ENCODE data around the gene TTLL4.
"Not testable (repeated sequence)": the region's sequence is repeated elsewhere in the genome, so short reads cannot be mapped to it uniquely, and the experiment has no call there.

DNA sequence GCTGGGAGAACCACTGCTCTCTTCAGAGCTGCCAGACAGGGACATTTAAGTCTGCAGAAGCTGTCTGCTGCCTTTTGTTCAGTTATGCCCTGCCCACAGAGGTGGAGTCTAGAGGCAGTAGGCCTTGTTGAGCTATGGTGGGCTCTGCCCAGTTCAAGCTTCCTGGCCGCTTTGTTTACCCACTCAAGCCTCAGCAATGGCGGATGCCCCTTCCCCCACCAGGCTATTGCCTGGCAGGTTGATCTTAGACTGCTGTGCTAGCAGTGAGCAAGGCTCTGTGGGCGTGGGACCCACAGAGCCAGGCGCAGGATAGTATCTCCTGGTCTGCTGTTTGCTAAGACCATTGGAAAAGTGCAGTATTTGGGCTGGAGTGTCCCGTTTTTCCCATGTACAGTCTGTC, 62.1 kb downstream of the TTLL4 start:
- TF ChIP-seq EZH2 (IDR thresholded peaks at IDR 0.05; ENCODE audit: low read depth) = not testable (repeated sequence)
- TF ChIP-seq, protein P1, sequence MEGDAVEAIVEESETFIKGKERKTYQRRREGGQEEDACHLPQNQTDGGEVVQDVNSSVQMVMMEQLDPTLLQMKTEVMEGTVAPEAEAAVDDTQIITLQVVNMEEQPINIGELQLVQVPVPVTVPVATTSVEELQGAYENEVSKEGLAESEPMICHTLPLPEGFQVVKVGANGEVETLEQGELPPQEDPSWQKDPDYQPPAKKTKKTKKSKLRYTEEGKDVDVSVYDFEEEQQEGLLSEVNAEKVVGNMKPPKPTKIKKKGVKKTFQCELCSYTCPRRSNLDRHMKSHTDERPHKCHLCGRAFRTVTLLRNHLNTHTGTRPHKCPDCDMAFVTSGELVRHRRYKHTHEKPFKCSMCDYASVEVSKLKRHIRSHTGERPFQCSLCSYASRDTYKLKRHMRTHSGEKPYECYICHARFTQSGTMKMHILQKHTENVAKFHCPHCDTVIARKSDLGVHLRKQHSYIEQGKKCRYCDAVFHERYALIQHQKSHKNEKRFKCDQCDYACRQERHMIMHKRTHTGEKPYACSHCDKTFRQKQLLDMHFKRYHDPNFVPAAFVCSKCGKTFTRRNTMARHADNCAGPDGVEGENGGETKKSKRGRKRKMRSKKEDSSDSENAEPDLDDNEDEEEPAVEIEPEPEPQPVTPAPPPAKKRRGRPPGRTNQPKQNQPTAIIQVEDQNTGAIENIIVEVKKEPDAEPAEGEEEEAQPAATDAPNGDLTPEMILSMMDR (conservative IDR thresholded peaks at IDR 0.05) = not testable (repeated sequence)
